ENCODE data around the gene INTS1. TPM values are rescaled to one million over a fixed set of nuclear protein-coding genes. Genes with fewer than 3 reads are reported as not detected.

The INTS1 gene
- total RNA-seq, 2 experiments from 2014 or later: 91.0 to 91.5 TPM

DNA sequence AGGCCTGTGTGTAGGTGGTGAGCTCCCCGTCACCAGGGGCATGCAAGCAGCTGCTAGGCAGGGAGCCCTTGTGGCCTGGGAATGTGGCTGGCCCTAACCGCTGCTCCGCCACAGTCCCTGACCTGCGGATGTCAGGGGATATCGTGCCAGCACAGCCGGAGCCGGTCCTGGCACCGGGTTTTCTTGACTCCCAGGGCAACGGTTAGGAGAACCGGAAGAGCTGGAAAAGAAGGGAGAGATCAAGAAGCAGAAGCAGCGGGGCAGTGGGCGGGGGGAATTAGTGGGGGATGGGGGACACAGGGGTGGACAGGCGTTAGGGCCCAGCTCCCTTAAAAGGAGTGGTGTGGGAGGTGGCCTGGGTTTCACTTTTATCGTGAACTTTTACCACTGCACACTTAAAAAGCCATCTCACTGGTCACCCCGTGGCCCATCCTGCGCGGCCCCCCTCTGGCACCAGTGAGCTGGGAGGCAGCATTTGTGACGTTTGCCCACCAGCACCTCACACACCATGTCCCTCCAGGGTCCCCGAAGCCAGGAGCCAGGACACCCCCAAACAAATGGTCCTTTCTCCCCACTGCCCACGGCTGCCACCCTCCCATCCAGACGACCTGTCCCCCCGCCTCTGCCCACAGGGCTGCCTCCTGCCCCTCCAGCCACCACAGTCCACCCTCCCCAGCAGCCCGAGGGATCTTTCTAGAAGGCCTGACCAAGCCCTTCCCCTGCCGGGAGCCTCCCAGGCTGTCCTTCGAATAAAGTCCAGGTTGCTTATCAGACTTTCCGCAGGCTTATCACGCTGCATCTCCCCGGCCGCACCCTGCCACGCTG is 43.2 kb downstream of the INTS1 start:
- H3K4me3 ChIP-seq (ENCODE audit: low read length): no peak overlapping the region

GRCh38 chr7:1459920-1460820 is 44.0 kb downstream of the INTS1 start:
- intact Hi-C loops (cut with DNase I, micrococcal nuclease): loop anchor here (1.0 to 5.0 kb wide), 3 partner anchors 15 to 1172 kb away; partner anchors contain the start of gene TTYH3 (in 1 of the 2)
- no peaks in the 10 kb centered on the region for H3K9me3 ChIP-seq (ENCODE audit: control insufficient read depth in 1 of 2, insufficient read depth in 1 of 2, low read length in 2 of 2)
- Mint-ChIP-seq H3K9me3 (no peaks in the 10 kb centered on the region), H3K27ac (peak overlapping the region; percentile 56), H3K4me3 (peak overlapping the region; percentile 85), H3K36me3 (ENCODE audit: low read depth) (no peaks in the 10 kb centered on the region), H3K4me1 (ENCODE audit: low read depth) (peaks cover 8% of the 10 kb centered on the region), H3K27me3 (no peaks in the 10 kb centered on the region)
- peak overlapping the region; percentile 60 for H3K4me3 ChIP-seq (ENCODE audit: low read length)
- DNase-seq (peak in 2 of 14 experiments; percentile 12 to 27), ATAC-seq (ENCODE audit: poor library complexity) (no peak)
- H3K27ac ChIP-seq (ENCODE audit: low read depth in 1 of 2, low read length in 2 of 2): no peak overlapping the region
- POLR2A ChIA-PET: interaction anchor here (1.7 kb wide), 1 partner anchor 15 kb away, joined by 4 read pairs; no protein-coding TSS in a partner anchor
- TF ChIP-seq CTCF (IDR thresholded peaks at IDR 0.05): no peak
- CTCF ChIA-PET: interaction anchor here (0.6 kb wide), 1 partner anchor 35 kb away, joined by 3 read pairs; no protein-coding TSS in a partner anchor
- no peaks in the 10 kb centered on the region for H3K27me3 ChIP-seq (ENCODE audit: control insufficient read depth in 1 of 2, insufficient read depth in 2 of 2, low read length in 2 of 2)
- H3K36me3 ChIP-seq (ENCODE audit: insufficient read depth, low read length): no peaks in the 10 kb centered on the region
- H3K4me1 ChIP-seq (ENCODE audit: insufficient read depth, low read length): peaks cover 33% of the 10 kb centered on the region

More for the DNA sequence above, 43.2 kb downstream of the INTS1 start:
- H3K27me3 ChIP-seq (ENCODE audit: control insufficient read depth in 1 of 2, insufficient read depth in 2 of 2, low read length in 2 of 2): no peaks in the 10 kb centered on the region
- no peaks in the 10 kb centered on the region for H3K36me3 Mint-ChIP-seq (ENCODE audit: low read depth)
- ChIA-PET CTCF (interaction anchor here (0.6 kb wide), 1 partner anchor 36 kb away, joined by 3 read pairs; no protein-coding TSS in a partner anchor), POLR2A (interaction anchor here (1.7 kb wide), 1 partner anchor 14 kb away, joined by 4 read pairs; no protein-coding TSS in a partner anchor)
- H3K9me3 Mint-ChIP-seq: no peaks in the 10 kb centered on the region
- no peaks in the 10 kb centered on the region for H3K36me3 ChIP-seq (ENCODE audit: insufficient read depth, low read length)
- no peak for TF ChIP-seq CTCF (IDR thresholded peaks at IDR 0.05)
- peak in 2 of 14 experiments; percentile 36 to 58 for DNase-seq
- H3K27ac ChIP-seq (ENCODE audit: low read depth in 1 of 2, low read length in 2 of 2): no peak overlapping the region
- H3K4me1 ChIP-seq (ENCODE audit: insufficient read depth, low read length): peaks cover 33% of the 10 kb centered on the region
- H3K27ac Mint-ChIP-seq: peak overlapping the region; percentile 56
- no peaks in the 10 kb centered on the region for H3K9me3 ChIP-seq (ENCODE audit: control insufficient read depth in 1 of 2, insufficient read depth in 1 of 2, low read length in 2 of 2)
- intact Hi-C loops (cut with DNase I, micrococcal nuclease): no loop called here
- H3K27me3 Mint-ChIP-seq: no peaks in the 10 kb centered on the region
- H3K4me3 Mint-ChIP-seq: peak overlapping the region; percentile 11
- ATAC-seq (ENCODE audit: poor library complexity): no peak
- H3K4me1 Mint-ChIP-seq (ENCODE audit: low read depth): peaks cover 8% of the 10 kb centered on the region

DNA sequence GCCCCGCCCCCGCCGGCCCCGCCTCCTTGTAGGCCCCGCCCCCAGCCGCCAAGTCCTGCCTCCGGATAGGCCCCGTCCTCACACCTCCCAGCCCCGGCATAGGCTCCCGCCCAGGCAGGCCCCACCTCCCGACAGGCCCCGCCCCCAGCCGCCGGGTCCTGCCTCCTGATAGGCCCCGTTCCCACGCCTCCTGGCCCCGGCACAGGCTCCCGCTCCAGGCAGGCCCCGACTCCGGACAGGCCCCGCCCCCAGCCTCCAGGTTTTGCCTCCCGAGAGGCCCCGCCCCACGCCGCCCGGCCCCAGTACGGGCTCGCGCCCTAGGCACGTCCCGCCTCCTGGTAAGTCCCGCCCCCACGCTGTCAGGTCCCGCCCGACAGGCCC is 44.7 kb downstream of the INTS1 start:
- CTCF ChIA-PET: no interaction called here
- DNase-seq (peak; percentile 95 to 99 (median 98)), ATAC-seq (ENCODE audit: poor library complexity) (peak; percentile 96)
- Histone ChIP-seq H3K4me1 (ENCODE audit: insufficient read depth, low read length) (peaks cover 33% of the 10 kb centered on the region), H3K27me3 (ENCODE audit: control insufficient read depth in 1 of 2, insufficient read depth in 2 of 2, low read length in 2 of 2) (no peaks in the 10 kb centered on the region), H3K27ac (ENCODE audit: low read depth in 1 of 2, low read length in 2 of 2) (no peak overlapping the region), H3K4me3 (ENCODE audit: low read length) (peak overlapping the region; percentile 60), H3K36me3 (ENCODE audit: insufficient read depth, low read length) (no peaks in the 10 kb centered on the region), H3K9me3 (ENCODE audit: control insufficient read depth in 1 of 2, insufficient read depth in 1 of 2, low read length in 2 of 2) (no peaks in the 10 kb centered on the region)
- TF ChIP-seq CTCF (IDR thresholded peaks at IDR 0.05): no peak
- H3K27ac Mint-ChIP-seq: no peak overlapping the region
- H3K9me3 Mint-ChIP-seq: no peaks in the 10 kb centered on the region
- intact Hi-C loops (cut with DNase I, micrococcal nuclease): loop anchor here (1.0 to 5.0 kb wide), 3 partner anchors 15 to 1173 kb away; partner anchors contain the start of gene TTYH3 (in 1 of the 2)
- no peaks in the 10 kb centered on the region for H3K36me3 Mint-ChIP-seq (ENCODE audit: low read depth)
- POLR2A ChIA-PET: no interaction called here
- H3K4me3 Mint-ChIP-seq: peak overlapping the region; percentile 72
- no peaks in the 10 kb centered on the region for H3K27me3 Mint-ChIP-seq
- H3K4me1 Mint-ChIP-seq (ENCODE audit: low read depth): peaks cover 8% of the 10 kb centered on the region
